ENCODE data around the gene MTERF4. TPM values are rescaled to one million over a fixed set of nuclear protein-coding genes. Genes with fewer than 3 reads are reported as not detected.

Gene MTERF4
- total and polyA plus RNA-seq, 5 donors from 2014 or later, result 50.0 to 105 (median 65.1) TPM

- Mint-ChIP-seq H3K27me3 (no peaks in the 10 kb centered on the region), H3K4me3 (no peak overlapping the region), H3K9me3 (peaks cover 0 to 1% (median 0%) of the 10 kb centered on the region in 7 donors), H3K36me3 (peaks cover 33% of the 10 kb centered on the region), H3K27ac (no peak overlapping the region), H3K4me1 (peaks cover 0 to 11% (median 2%) of the 10 kb centered on the region in 4 donors)
- Histone ChIP-seq H3K4me3 (ENCODE audit: low read depth, low read length) (no peak overlapping the region), H3K27ac (ENCODE audit: insufficient read depth, low read length, poor library complexity, severe bottlenecking) (no peak overlapping the region), H3K9me3 (ENCODE audit: control insufficient read depth in 2 of 2, low read length in 2 of 2) (no peaks in the 10 kb centered on the region), H3K27me3 (ENCODE audit: control insufficient read depth, insufficient read depth, low read length) (no peaks in the 10 kb centered on the region), H3K36me3 (ENCODE audit: control insufficient read depth, insufficient read depth, low read length) (peaks cover 60% of the 10 kb centered on the region), H3K4me1 (ENCODE audit: control insufficient read depth, insufficient read depth, low read length, poor library complexity, severe bottlenecking) (no peaks in the 10 kb centered on the region)
- ATAC-seq (ENCODE audit: low read depth in 2 of 2) (no peak), DNase-seq (no peak)
Observed at GRCh38 chr2:241138471-241138870, 36.4 kb upstream of the MTERF4 start.

- Histone ChIP-seq H3K36me3 (ENCODE audit: control insufficient read depth, insufficient read depth, low read length) (peaks cover 58% of the 10 kb centered on the region), H3K9me3 (ENCODE audit: control insufficient read depth in 2 of 2, low read length in 2 of 2) (no peaks in the 10 kb centered on the region), H3K4me1 (ENCODE audit: control insufficient read depth, insufficient read depth, low read length, poor library complexity, severe bottlenecking) (no peaks in the 10 kb centered on the region), H3K27me3 (ENCODE audit: control insufficient read depth, insufficient read depth, low read length) (no peaks in the 10 kb centered on the region), H3K27ac (ENCODE audit: insufficient read depth, low read length, poor library complexity, severe bottlenecking) (no peak overlapping the region), H3K4me3 (ENCODE audit: low read depth, low read length) (no peak overlapping the region)
- Mint-ChIP-seq H3K27me3 (no peaks in the 10 kb centered on the region), H3K9me3 (peaks cover 0 to 1% (median 0%) of the 10 kb centered on the region in 7 donors), H3K4me1 (peaks cover 0 to 8% (median 2%) of the 10 kb centered on the region in 4 donors), H3K4me3 (no peak overlapping the region), H3K36me3 (peaks cover 39% of the 10 kb centered on the region), H3K27ac (peak overlapping the region in 2 of 3 donors; percentile 43 to 69)
- DNase-seq (no peak), ATAC-seq (ENCODE audit: low read depth in 2 of 2) (no peak)
Observed at GRCh38 chr2:241137276-241138190, 35.4 kb upstream of the MTERF4 start.

GRCh38 chr2:241136661-241137260 is 34.7 kb upstream of the MTERF4 start:
- peaks cover 0 to 1% (median 0%) of the 10 kb centered on the region in 7 donors for H3K9me3 Mint-ChIP-seq
- H3K36me3 Mint-ChIP-seq, result peaks cover 36% of the 10 kb centered on the region
- no peak for ATAC-seq (ENCODE audit: low read depth in 2 of 2)
- H3K27me3 ChIP-seq (ENCODE audit: control insufficient read depth, insufficient read depth, low read length), result no peaks in the 10 kb centered on the region
- no peak overlapping the region for H3K27ac Mint-ChIP-seq
- no peak overlapping the region for H3K4me3 ChIP-seq (ENCODE audit: low read depth, low read length)
- no peaks in the 10 kb centered on the region for H3K27me3 Mint-ChIP-seq
- no peak overlapping the region for H3K4me3 Mint-ChIP-seq
- H3K36me3 ChIP-seq (ENCODE audit: control insufficient read depth, insufficient read depth, low read length), result peaks cover 55% of the 10 kb centered on the region
- no peaks in the 10 kb centered on the region for H3K9me3 ChIP-seq (ENCODE audit: control insufficient read depth in 2 of 2, low read length in 2 of 2)
- peaks cover 0 to 5% (median 2%) of the 10 kb centered on the region in 4 donors for H3K4me1 Mint-ChIP-seq
- no peak for DNase-seq
- H3K4me1 ChIP-seq (ENCODE audit: control insufficient read depth, insufficient read depth, low read length, poor library complexity, severe bottlenecking), result no peaks in the 10 kb centered on the region
- H3K27ac ChIP-seq (ENCODE audit: insufficient read depth, low read length, poor library complexity, severe bottlenecking), result no peak overlapping the region

GRCh38 chr2:241136191-241136590 is 34.1 kb upstream of the MTERF4 start:
- ATAC-seq (ENCODE audit: low read depth in 2 of 2), result no peak
- Histone ChIP-seq H3K9me3 (ENCODE audit: control insufficient read depth in 2 of 2, low read length in 2 of 2) (no peaks in the 10 kb centered on the region), H3K4me1 (ENCODE audit: control insufficient read depth, insufficient read depth, low read length, poor library complexity, severe bottlenecking) (no peaks in the 10 kb centered on the region), H3K36me3 (ENCODE audit: control insufficient read depth, insufficient read depth, low read length) (peaks cover 55% of the 10 kb centered on the region), H3K27me3 (ENCODE audit: control insufficient read depth, insufficient read depth, low read length) (no peaks in the 10 kb centered on the region), H3K4me3 (ENCODE audit: low read depth, low read length) (no peak overlapping the region), H3K27ac (ENCODE audit: insufficient read depth, low read length, poor library complexity, severe bottlenecking) (no peak overlapping the region)
- Mint-ChIP-seq H3K27me3 (no peaks in the 10 kb centered on the region), H3K4me3 (no peak overlapping the region), H3K4me1 (no peaks in the 10 kb centered on the region), H3K9me3 (peaks cover 0 to under 1% (median 0%) of the 10 kb centered on the region in 7 donors), H3K27ac (no peak overlapping the region), H3K36me3 (peaks cover 32% of the 10 kb centered on the region)
- no peak for DNase-seq

GRCh38 chr2:241135737-241136136 is 33.6 kb upstream of the MTERF4 start:
- H3K27ac ChIP-seq (ENCODE audit: insufficient read depth, low read length, poor library complexity, severe bottlenecking), result no peak overlapping the region
- peaks cover 50% of the 10 kb centered on the region for H3K36me3 ChIP-seq (ENCODE audit: control insufficient read depth, insufficient read depth, low read length)
- DNase-seq (no peak), ATAC-seq (ENCODE audit: low read depth in 2 of 2) (no peak)
- H3K27me3 ChIP-seq (ENCODE audit: control insufficient read depth, insufficient read depth, low read length), result no peaks in the 10 kb centered on the region
- H3K9me3 Mint-ChIP-seq, result no peaks in the 10 kb centered on the region
- H3K4me1 Mint-ChIP-seq, result no peaks in the 10 kb centered on the region
- no peaks in the 10 kb centered on the region for H3K27me3 Mint-ChIP-seq
- no peak overlapping the region for H3K4me3 ChIP-seq (ENCODE audit: low read depth, low read length)
- H3K27ac Mint-ChIP-seq, result no peak overlapping the region
- H3K36me3 Mint-ChIP-seq, result peaks cover 33% of the 10 kb centered on the region
- no peak overlapping the region for H3K4me3 Mint-ChIP-seq
- H3K4me1 ChIP-seq (ENCODE audit: control insufficient read depth, insufficient read depth, low read length, poor library complexity, severe bottlenecking), result no peaks in the 10 kb centered on the region
- no peaks in the 10 kb centered on the region for H3K9me3 ChIP-seq (ENCODE audit: control insufficient read depth in 2 of 2, low read length in 2 of 2)

GRCh38 chr2:241134711-241135110 is 32.6 kb upstream of the MTERF4 start:
- no peak for DNase-seq
- no peaks in the 10 kb centered on the region for H3K27me3 Mint-ChIP-seq
- H3K27me3 ChIP-seq (ENCODE audit: control insufficient read depth, insufficient read depth, low read length), result no peaks in the 10 kb centered on the region
- no peak overlapping the region for H3K4me3 Mint-ChIP-seq
- H3K27ac Mint-ChIP-seq, result peak overlapping the region in 1 of 3 donors; percentile 15
- H3K9me3 Mint-ChIP-seq, result no peaks in the 10 kb centered on the region
- ATAC-seq (ENCODE audit: low read depth in 2 of 2), result no peak
- no peaks in the 10 kb centered on the region for H3K9me3 ChIP-seq (ENCODE audit: control insufficient read depth in 2 of 2, low read length in 2 of 2)
- H3K4me1 Mint-ChIP-seq, result no peaks in the 10 kb centered on the region
- no peak overlapping the region for H3K27ac ChIP-seq (ENCODE audit: insufficient read depth, low read length, poor library complexity, severe bottlenecking)
- no peaks in the 10 kb centered on the region for H3K4me1 ChIP-seq (ENCODE audit: control insufficient read depth, insufficient read depth, low read length, poor library complexity, severe bottlenecking)
- peaks cover 47% of the 10 kb centered on the region for H3K36me3 ChIP-seq (ENCODE audit: control insufficient read depth, insufficient read depth, low read length)
- H3K36me3 Mint-ChIP-seq, result peaks cover 35% of the 10 kb centered on the region
- no peak overlapping the region for H3K4me3 ChIP-seq (ENCODE audit: low read depth, low read length)

- H3K4me3 Mint-ChIP-seq, result peak overlapping the region in 1 of 4 donors; percentile 38
- peak overlapping the region in 1 of 3 donors; percentile 20 for H3K27ac Mint-ChIP-seq
- ATAC-seq (ENCODE audit: low read depth in 2 of 2), result no peak
Observed at GRCh38 chr2:241133436-241133820, 31.3 kb upstream of the MTERF4 start.

More at GRCh38 chr2:241133436-241133820, 31.3 kb upstream of the MTERF4 start:
- Histone ChIP-seq H3K27me3 (ENCODE audit: control insufficient read depth, insufficient read depth, low read length) (no peaks in the 10 kb centered on the region), H3K36me3 (ENCODE audit: control insufficient read depth, insufficient read depth, low read length) (peaks cover 38% of the 10 kb centered on the region), H3K4me3 (ENCODE audit: low read depth, low read length) (no peak overlapping the region), H3K4me1 (ENCODE audit: control insufficient read depth, insufficient read depth, low read length, poor library complexity, severe bottlenecking) (peaks cover 2% of the 10 kb centered on the region), H3K27ac (ENCODE audit: insufficient read depth, low read length, poor library complexity, severe bottlenecking) (no peak overlapping the region), H3K9me3 (ENCODE audit: control insufficient read depth in 2 of 2, low read length in 2 of 2) (no peaks in the 10 kb centered on the region)
- Mint-ChIP-seq H3K4me1 (peaks cover 0 to 7% (median under 1%) of the 10 kb centered on the region in 4 donors), H3K36me3 (peaks cover 30% of the 10 kb centered on the region), H3K27me3 (no peaks in the 10 kb centered on the region), H3K9me3 (no peaks in the 10 kb centered on the region)
- DNase-seq, result no peak
